Measurements from ENCODE around the gene PISD. TPM values are rescaled to one million over a fixed set of nuclear protein-coding genes. Genes with fewer than 3 reads are reported as not detected.

PISD gene
- total and polyA plus RNA-seq, 4 donors: 23.4 to 47.2 (median 33.9) TPM

GRCh38 chr22:31612891-31613285 is 49.1 kb downstream of the PISD start:
- peaks cover 72% of the 10 kb centered on the region for H3K36me3 ChIP-seq (ENCODE audit: control insufficient read depth, insufficient read depth, low read length)
- no peak for DNase-seq (ENCODE audit: low read depth in 4 of 6, low spot score in 6 of 6)
- no peak overlapping the region for H3K4me3 ChIP-seq (ENCODE audit: low read depth, low read length)
- H3K27me3 ChIP-seq (ENCODE audit: control insufficient read depth, insufficient read depth, low read length): no peaks in the 10 kb centered on the region
- H3K27ac ChIP-seq (ENCODE audit: low read depth, low read length): no peak overlapping the region
- no peaks in the 10 kb centered on the region for H3K9me3 ChIP-seq (ENCODE audit: control insufficient read depth, insufficient read depth, low read length)
- peaks cover 12% of the 10 kb centered on the region for H3K4me1 ChIP-seq (ENCODE audit: control insufficient read depth, insufficient read depth, low read length)
- WGBS (ENCODE audit: insufficient coverage): 75% methylated on average over 7 of the region's 12 CpGs

GRCh38 chr22:31611061-31611760 is 50.8 kb downstream of the PISD start:
- Histone ChIP-seq H3K4me3 (ENCODE audit: low read depth, low read length) (no peak overlapping the region), H3K9me3 (ENCODE audit: control insufficient read depth, insufficient read depth, low read length) (no peaks in the 10 kb centered on the region), H3K27me3 (ENCODE audit: control insufficient read depth, insufficient read depth, low read length) (no peaks in the 10 kb centered on the region), H3K27ac (ENCODE audit: low read depth, low read length) (no peak overlapping the region), H3K36me3 (ENCODE audit: control insufficient read depth, insufficient read depth, low read length) (peaks cover 64% of the 10 kb centered on the region), H3K4me1 (ENCODE audit: control insufficient read depth, insufficient read depth, low read length) (peaks cover 10% of the 10 kb centered on the region)
- 75% methylated on average over 16 of the region's 16 CpGs for WGBS (ENCODE audit: insufficient coverage)
- DNase-seq (ENCODE audit: low read depth in 4 of 6, low spot score in 6 of 6): no peak

GRCh38 chr22:31610611-31611010 is 51.4 kb downstream of the PISD start:
- Histone ChIP-seq H3K36me3 (ENCODE audit: control insufficient read depth, insufficient read depth, low read length) (peaks cover 66% of the 10 kb centered on the region), H3K27me3 (ENCODE audit: control insufficient read depth, insufficient read depth, low read length) (no peaks in the 10 kb centered on the region), H3K4me1 (ENCODE audit: control insufficient read depth, insufficient read depth, low read length) (peaks cover 6% of the 10 kb centered on the region), H3K4me3 (ENCODE audit: low read depth, low read length) (no peak overlapping the region), H3K9me3 (ENCODE audit: control insufficient read depth, insufficient read depth, low read length) (no peaks in the 10 kb centered on the region), H3K27ac (ENCODE audit: low read depth, low read length) (no peak overlapping the region)
- DNase-seq (ENCODE audit: low read depth in 4 of 6, low spot score in 6 of 6): no peak
- 93% methylated on average over 5 of the region's 6 CpGs for WGBS (ENCODE audit: insufficient coverage)

- Histone ChIP-seq H3K36me3 (ENCODE audit: control insufficient read depth, insufficient read depth, low read length) (peaks cover 63% of the 10 kb centered on the region), H3K4me1 (ENCODE audit: control insufficient read depth, insufficient read depth, low read length) (peaks cover 1% of the 10 kb centered on the region), H3K4me3 (ENCODE audit: low read depth, low read length) (no peak overlapping the region), H3K9me3 (ENCODE audit: control insufficient read depth, insufficient read depth, low read length) (no peaks in the 10 kb centered on the region), H3K27me3 (ENCODE audit: control insufficient read depth, insufficient read depth, low read length) (no peaks in the 10 kb centered on the region), H3K27ac (ENCODE audit: low read depth, low read length) (no peak overlapping the region)
- WGBS (ENCODE audit: insufficient coverage): 97% methylated on average over 10 of the region's 10 CpGs
- no peak for DNase-seq (ENCODE audit: low read depth in 4 of 6, low spot score in 6 of 6)
Measured at GRCh38 chr22:31609716-31610115, 52.3 kb downstream of the PISD start.

GRCh38 chr22:31607696-31608095 is 54.3 kb downstream of the PISD start:
- peaks cover 62% of the 10 kb centered on the region for H3K36me3 ChIP-seq (ENCODE audit: control insufficient read depth, insufficient read depth, low read length)
- no peak for DNase-seq (ENCODE audit: low read depth in 4 of 6, low spot score in 6 of 6)
- WGBS (ENCODE audit: insufficient coverage): 92% methylated on average over 6 of the region's 7 CpGs
- H3K27ac ChIP-seq (ENCODE audit: low read depth, low read length): no peak overlapping the region
- no peak overlapping the region for H3K4me3 ChIP-seq (ENCODE audit: low read depth, low read length)
- no peaks in the 10 kb centered on the region for H3K9me3 ChIP-seq (ENCODE audit: control insufficient read depth, insufficient read depth, low read length)
- no peaks in the 10 kb centered on the region for H3K4me1 ChIP-seq (ENCODE audit: control insufficient read depth, insufficient read depth, low read length)
- no peaks in the 10 kb centered on the region for H3K27me3 ChIP-seq (ENCODE audit: control insufficient read depth, insufficient read depth, low read length)

- no peaks in the 10 kb centered on the region for H3K27me3 ChIP-seq (ENCODE audit: control insufficient read depth, insufficient read depth, low read length)
- H3K4me1 ChIP-seq (ENCODE audit: control insufficient read depth, insufficient read depth, low read length): no peaks in the 10 kb centered on the region
- no peak for DNase-seq (ENCODE audit: low read depth in 4 of 6, low spot score in 6 of 6)
- H3K4me3 ChIP-seq (ENCODE audit: low read depth, low read length): no peak overlapping the region
- 100% methylated on average over 3 of the region's 9 CpGs for WGBS (ENCODE audit: insufficient coverage)
- H3K9me3 ChIP-seq (ENCODE audit: control insufficient read depth, insufficient read depth, low read length): no peaks in the 10 kb centered on the region
- H3K36me3 ChIP-seq (ENCODE audit: control insufficient read depth, insufficient read depth, low read length): peaks cover 60% of the 10 kb centered on the region
- H3K27ac ChIP-seq (ENCODE audit: low read depth, low read length): no peak overlapping the region
Measured at GRCh38 chr22:31605851-31606585, 56.0 kb downstream of the PISD start.

GRCh38 chr22:31604746-31605705 is 57.0 kb downstream of the PISD start:
- 87% methylated on average over 17 of the region's 17 CpGs for WGBS (ENCODE audit: insufficient coverage)
- Histone ChIP-seq H3K4me3 (ENCODE audit: low read depth, low read length) (no peak overlapping the region), H3K36me3 (ENCODE audit: control insufficient read depth, insufficient read depth, low read length) (peaks cover 56% of the 10 kb centered on the region), H3K27me3 (ENCODE audit: control insufficient read depth, insufficient read depth, low read length) (no peaks in the 10 kb centered on the region), H3K27ac (ENCODE audit: low read depth, low read length) (no peak overlapping the region), H3K4me1 (ENCODE audit: control insufficient read depth, insufficient read depth, low read length) (no peaks in the 10 kb centered on the region), H3K9me3 (ENCODE audit: control insufficient read depth, insufficient read depth, low read length) (no peaks in the 10 kb centered on the region)
- no peak for DNase-seq (ENCODE audit: low read depth in 4 of 6, low spot score in 6 of 6)

- no peak for DNase-seq (ENCODE audit: low read depth in 4 of 6, low spot score in 6 of 6)
- no peak overlapping the region for H3K4me3 ChIP-seq (ENCODE audit: low read depth, low read length)
Measured at GRCh38 chr22:31604137-31604705, 57.8 kb downstream of the PISD start.

GRCh38 chr22:31603574-31603973 is 58.4 kb downstream of the PISD start:
- H3K9me3 ChIP-seq (ENCODE audit: control insufficient read depth, insufficient read depth, low read length): no peaks in the 10 kb centered on the region
- DNase-seq (ENCODE audit: low read depth in 4 of 6, low spot score in 6 of 6): no peak
- H3K27ac ChIP-seq (ENCODE audit: low read depth, low read length): no peak overlapping the region
- H3K27me3 ChIP-seq (ENCODE audit: control insufficient read depth, insufficient read depth, low read length): no peaks in the 10 kb centered on the region
- 100% methylated on average over 5 of the region's 5 CpGs for WGBS (ENCODE audit: insufficient coverage)
- no peaks in the 10 kb centered on the region for H3K4me1 ChIP-seq (ENCODE audit: control insufficient read depth, insufficient read depth, low read length)
- peaks cover 49% of the 10 kb centered on the region for H3K36me3 ChIP-seq (ENCODE audit: control insufficient read depth, insufficient read depth, low read length)
- no peak overlapping the region for H3K4me3 ChIP-seq (ENCODE audit: low read depth, low read length)

More at GRCh38 chr22:31604137-31604705, 57.8 kb downstream of the PISD start:
- H3K4me1 ChIP-seq (ENCODE audit: control insufficient read depth, insufficient read depth, low read length): no peaks in the 10 kb centered on the region
- no peaks in the 10 kb centered on the region for H3K27me3 ChIP-seq (ENCODE audit: control insufficient read depth, insufficient read depth, low read length)
- H3K36me3 ChIP-seq (ENCODE audit: control insufficient read depth, insufficient read depth, low read length): peaks cover 49% of the 10 kb centered on the region
- H3K27ac ChIP-seq (ENCODE audit: low read depth, low read length): no peak overlapping the region
- no peaks in the 10 kb centered on the region for H3K9me3 ChIP-seq (ENCODE audit: control insufficient read depth, insufficient read depth, low read length)
- 91% methylated on average over 12 of the region's 14 CpGs for WGBS (ENCODE audit: insufficient coverage)

All from spinal cord (tissue), 10 donors.